KMS-11 (cell line): ENCODE data around the gene PRG2.

Source experiments
- H2AFZ ChIP-seq: fragments of 200-600 bp; sonication (generic); 2 replicates; pipeline ENCODE4 v1.6.1; 2016; ENCODE audit warnings: antibody characterized with exemption, mixed run types, low read depth
- H3K27ac ChIP-seq: fragments of 200-600 bp; sonication (generic); 2 replicates; pipeline ENCODE4 v1.6.1; 2016; ENCODE audit warnings: mild to moderate bottlenecking, mixed run types
- H3K27me3 ChIP-seq: fragments of 200-600 bp; sonication (generic); 2 replicates; pipeline ENCODE4 v1.6.1; 2017; ENCODE audit warnings: mild to moderate bottlenecking, low read depth, mixed run types, moderate library complexity; ENCODE audit not compliant: insufficient read depth
- H3K36me3 ChIP-seq: fragments of 200-600 bp; sonication (generic); 2 replicates; pipeline ENCODE4 v1.6.1; 2017; ENCODE audit warnings: mild to moderate bottlenecking, mixed run types; ENCODE audit not compliant: insufficient read depth
- H3K4me1 ChIP-seq: fragments of 200-600 bp; sonication (generic); 2 replicates; pipeline ENCODE4 v1.6.1; 2016; ENCODE audit warnings: mild to moderate bottlenecking, low read depth, mixed run types; ENCODE audit not compliant: poor library complexity, severe bottlenecking
- H3K4me2 ChIP-seq: fragments of 200-600 bp; sonication (generic); 2 replicates; pipeline ENCODE4 v1.7.0; 2016; ENCODE audit warnings: mild to moderate bottlenecking, mixed run types
- H3K4me3 ChIP-seq: fragments of 200-600 bp; sonication (generic); IDR thresholded peaks from 2 replicates; pipeline ENCODE4 v1.6.1; 2017; ENCODE audit warnings: low read depth, low read length, mixed read lengths; ENCODE audit not compliant: insufficient read depth
- H3K79me2 ChIP-seq: fragments of 200-600 bp; sonication (generic); 2 replicates; pipeline ENCODE4 v1.6.1; 2016; ENCODE audit warnings: low read depth, mixed run types; ENCODE audit not compliant: insufficient read depth
- H3K9ac ChIP-seq: fragments of 200-600 bp; sonication (generic); 2 replicates; pipeline ENCODE4 v1.6.1; 2016; ENCODE audit warnings: mild to moderate bottlenecking, mixed run types
- H4K20me1 ChIP-seq: fragments of 200-600 bp; sonication (generic); 2 replicates; pipeline ENCODE4 v1.6.1; 2016; ENCODE audit warnings: mild to moderate bottlenecking, mixed run types; ENCODE audit not compliant: insufficient read depth
- TF ChIP-seq, protein P1 (sequence below): fragments of 200-600 bp; sonication (generic); conservative IDR thresholded peaks from 2 replicates; pipeline ENCODE4 v1.6.1; 2017; ENCODE audit warnings: low read depth, mild to moderate bottlenecking, antibody characterized with exemption, low read length, moderate library complexity, mixed read lengths

PRG2 gene

DNA sequence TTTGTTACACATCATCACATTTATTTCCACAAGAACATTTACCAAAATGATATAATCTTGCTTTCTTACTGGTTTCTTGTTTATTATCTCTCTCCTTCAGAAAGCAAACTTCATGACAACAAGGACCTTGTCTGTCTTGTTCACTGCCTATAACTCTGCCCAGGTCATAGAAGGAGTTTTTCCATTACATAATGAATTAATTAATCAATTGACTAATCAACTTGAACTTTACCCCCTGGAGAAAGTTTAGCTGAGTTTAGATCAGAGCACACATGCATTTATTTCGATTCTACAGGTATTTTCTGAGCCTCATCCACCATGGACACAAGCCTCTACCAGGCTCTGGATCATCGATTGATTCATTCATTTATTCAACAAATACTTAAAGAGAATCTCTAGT is 6.3 kb upstream of the PRG2 start:
- Histone ChIP-seq H2AFZ (no peak overlapping the region), H3K4me3 (no peak overlapping the region), H4K20me1 (no peaks in the 10 kb centered on the region), H3K4me1 (no peaks in the 10 kb centered on the region), H3K27me3 (no peaks in the 10 kb centered on the region), H3K9ac (no peak overlapping the region), H3K79me2 (no peaks in the 10 kb centered on the region), H3K27ac (no peak overlapping the region), H3K4me2 (no peak overlapping the region), H3K36me3 (no peaks in the 10 kb centered on the region)
- TF ChIP-seq, protein P1, sequence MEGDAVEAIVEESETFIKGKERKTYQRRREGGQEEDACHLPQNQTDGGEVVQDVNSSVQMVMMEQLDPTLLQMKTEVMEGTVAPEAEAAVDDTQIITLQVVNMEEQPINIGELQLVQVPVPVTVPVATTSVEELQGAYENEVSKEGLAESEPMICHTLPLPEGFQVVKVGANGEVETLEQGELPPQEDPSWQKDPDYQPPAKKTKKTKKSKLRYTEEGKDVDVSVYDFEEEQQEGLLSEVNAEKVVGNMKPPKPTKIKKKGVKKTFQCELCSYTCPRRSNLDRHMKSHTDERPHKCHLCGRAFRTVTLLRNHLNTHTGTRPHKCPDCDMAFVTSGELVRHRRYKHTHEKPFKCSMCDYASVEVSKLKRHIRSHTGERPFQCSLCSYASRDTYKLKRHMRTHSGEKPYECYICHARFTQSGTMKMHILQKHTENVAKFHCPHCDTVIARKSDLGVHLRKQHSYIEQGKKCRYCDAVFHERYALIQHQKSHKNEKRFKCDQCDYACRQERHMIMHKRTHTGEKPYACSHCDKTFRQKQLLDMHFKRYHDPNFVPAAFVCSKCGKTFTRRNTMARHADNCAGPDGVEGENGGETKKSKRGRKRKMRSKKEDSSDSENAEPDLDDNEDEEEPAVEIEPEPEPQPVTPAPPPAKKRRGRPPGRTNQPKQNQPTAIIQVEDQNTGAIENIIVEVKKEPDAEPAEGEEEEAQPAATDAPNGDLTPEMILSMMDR = no peak

DNA sequence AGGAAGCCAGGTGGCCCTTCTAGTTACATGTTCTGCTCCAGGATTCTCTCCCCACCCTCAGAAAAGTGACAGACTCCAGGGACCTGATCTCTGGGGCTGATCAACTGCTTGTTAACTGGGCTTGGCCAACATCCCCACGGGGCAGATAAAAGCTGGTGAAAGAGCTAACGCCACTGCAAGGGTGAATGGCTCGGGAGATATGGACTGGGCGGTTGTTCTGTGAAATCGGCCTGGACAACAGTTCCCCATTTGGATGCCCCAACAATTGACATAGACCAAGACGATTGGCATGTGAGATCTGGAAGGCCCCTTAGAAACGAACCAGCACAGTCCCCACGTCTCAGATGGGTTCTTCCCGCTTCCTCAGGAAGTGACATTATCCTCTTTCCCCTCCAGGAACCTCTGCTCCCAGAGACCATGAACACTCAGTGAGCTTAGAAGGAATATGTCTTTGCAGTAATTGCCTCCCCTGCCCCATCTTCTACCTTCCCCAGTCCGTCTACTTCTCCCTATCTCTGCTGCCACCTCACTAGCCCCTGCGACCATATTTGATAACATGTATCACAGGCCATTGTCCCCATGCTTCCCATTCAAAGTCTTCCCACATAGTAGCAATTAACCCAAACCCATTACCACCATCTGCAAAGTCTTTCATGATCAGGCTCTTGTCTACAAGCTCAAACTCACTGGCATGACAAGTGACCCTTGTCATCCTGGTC is 5.6 kb upstream of the PRG2 start:
- Histone ChIP-seq H3K4me3 (no peak overlapping the region), H3K4me1 (no peaks in the 10 kb centered on the region), H3K9ac (no peak overlapping the region), H3K27me3 (no peaks in the 10 kb centered on the region), H3K36me3 (no peaks in the 10 kb centered on the region), H2AFZ (no peak overlapping the region), H3K4me2 (no peak overlapping the region), H3K79me2 (no peaks in the 10 kb centered on the region), H3K27ac (no peak overlapping the region), H4K20me1 (no peaks in the 10 kb centered on the region)
- TF ChIP-seq, protein P1 = no peak

DNA sequence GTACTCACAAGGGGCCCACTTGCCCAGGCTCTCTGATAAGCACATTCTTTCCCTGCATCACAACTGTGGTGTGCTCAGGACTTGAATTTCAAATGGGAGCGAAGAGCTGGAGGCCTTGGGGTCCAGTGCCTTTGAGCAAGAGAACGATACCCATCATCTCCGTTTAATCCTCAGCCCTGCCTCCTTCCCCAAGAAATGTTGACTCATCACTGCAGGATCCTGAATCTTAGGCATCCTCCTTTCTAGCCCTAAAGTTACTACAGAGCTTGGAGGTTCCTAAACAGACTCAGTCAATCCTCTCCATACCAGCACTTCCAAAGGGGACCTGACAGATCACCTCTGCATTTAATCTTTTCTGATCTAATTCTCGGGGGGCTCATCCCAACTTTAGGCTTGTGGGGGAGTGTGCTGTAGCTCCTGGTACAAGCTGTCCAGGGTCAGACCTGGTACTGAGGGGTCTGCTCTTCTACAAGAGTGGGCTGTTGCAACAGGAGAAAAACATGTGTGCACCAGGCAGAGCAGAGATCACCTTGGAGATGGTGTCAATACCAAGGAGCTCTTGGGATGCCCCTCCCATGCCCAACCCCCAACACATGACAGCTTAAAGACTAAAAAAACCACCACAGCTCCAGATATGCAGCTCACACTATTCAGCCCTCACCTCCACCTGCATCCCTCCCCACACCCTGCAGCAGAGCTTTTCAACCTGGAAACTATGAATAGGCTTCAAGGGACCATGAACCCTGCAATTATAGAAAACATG is 3.9 kb upstream of the PRG2 start:
- no peaks in the 10 kb centered on the region for H3K36me3 ChIP-seq
- H3K4me2 ChIP-seq = no peak overlapping the region
- no peak overlapping the region for H3K9ac ChIP-seq
- H3K27me3 ChIP-seq = no peaks in the 10 kb centered on the region
- H2AFZ ChIP-seq = no peak overlapping the region
- no peaks in the 10 kb centered on the region for H3K4me1 ChIP-seq
- no peaks in the 10 kb centered on the region for H4K20me1 ChIP-seq
- TF ChIP-seq, protein P1 = no peak
- H3K79me2 ChIP-seq = no peaks in the 10 kb centered on the region
- H3K4me3 ChIP-seq = no peak overlapping the region
- H3K27ac ChIP-seq = no peak overlapping the region

DNA sequence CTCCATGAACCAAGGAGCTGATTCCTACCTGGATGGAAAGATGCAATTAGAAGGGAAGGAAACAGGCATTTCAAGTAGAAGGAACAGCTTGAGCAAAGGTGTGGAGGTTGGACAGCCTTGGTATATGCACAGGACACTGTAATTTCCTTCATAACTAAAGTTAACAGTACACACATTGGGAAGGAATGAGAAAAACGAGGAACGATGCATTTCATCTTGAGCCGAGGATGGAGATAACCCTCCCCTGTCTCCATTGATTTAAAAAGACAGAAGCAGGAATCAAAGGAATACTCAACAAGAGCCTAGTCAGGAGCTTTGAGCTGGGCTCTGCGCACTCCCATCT is 2.3 kb upstream of the PRG2 start:
- no peak overlapping the region for H3K9ac ChIP-seq
- TF ChIP-seq, protein P1 = no peak
- no peaks in the 10 kb centered on the region for H3K36me3 ChIP-seq
- H3K27me3 ChIP-seq = no peaks in the 10 kb centered on the region
- no peaks in the 10 kb centered on the region for H4K20me1 ChIP-seq
- H3K4me3 ChIP-seq = no peak overlapping the region
- no peaks in the 10 kb centered on the region for H3K79me2 ChIP-seq
- H3K4me2 ChIP-seq = no peak overlapping the region
- H3K27ac ChIP-seq = no peak overlapping the region
- H3K4me1 ChIP-seq = no peaks in the 10 kb centered on the region
- H2AFZ ChIP-seq = no peak overlapping the region
